Mesodermal cell (in vitro differentiated cells): ENCODE data around the gene MYZAP.

Experiments
- H3K27ac ChIP-seq: 2 replicates; pipeline ENCODE4 v1.7.0; 2013; ENCODE audit warnings: mild to moderate bottlenecking, low read depth, low read length, moderate library complexity; ENCODE audit not compliant: severe bottlenecking
- H3K36me3 ChIP-seq: 2 replicates; pipeline ENCODE4 v1.7.1; 2013; ENCODE audit warnings: mild to moderate bottlenecking, low read length, moderate library complexity; ENCODE audit not compliant: control insufficient read depth, insufficient read depth
- H3K4me1 ChIP-seq: one replicate; pipeline ENCODE4 v1.7.1; 2013; ENCODE audit warnings: mild to moderate bottlenecking, low read length; ENCODE audit not compliant: insufficient read depth, control insufficient read depth, poor library complexity, severe bottlenecking
- H3K4me3 ChIP-seq: 2 replicates; pipeline ENCODE4 v1.7.0; 2013; ENCODE audit warnings: low read length, control low read depth, mild to moderate bottlenecking; ENCODE audit not compliant: insufficient read depth, poor library complexity, severe bottlenecking; ENCODE audit errors: extremely low read depth
- H3K9me3 ChIP-seq: 2 replicates; pipeline ENCODE4 v1.7.1; 2013; ENCODE audit warnings: mild to moderate bottlenecking, low read length, moderate library complexity; ENCODE audit not compliant: control insufficient read depth
- WGBS, 2 experiments: methylation state at CpG; one replicate each; pipeline ENCODE4 v1.1.5; 2013; ENCODE audit warnings: missing lambda C conversion rate in 2 of 2; ENCODE audit not compliant: insufficient coverage in 2 of 2; 5-methylcytosine and 5-hydroxymethylcytosine counted together

Gene MYZAP

DNA sequence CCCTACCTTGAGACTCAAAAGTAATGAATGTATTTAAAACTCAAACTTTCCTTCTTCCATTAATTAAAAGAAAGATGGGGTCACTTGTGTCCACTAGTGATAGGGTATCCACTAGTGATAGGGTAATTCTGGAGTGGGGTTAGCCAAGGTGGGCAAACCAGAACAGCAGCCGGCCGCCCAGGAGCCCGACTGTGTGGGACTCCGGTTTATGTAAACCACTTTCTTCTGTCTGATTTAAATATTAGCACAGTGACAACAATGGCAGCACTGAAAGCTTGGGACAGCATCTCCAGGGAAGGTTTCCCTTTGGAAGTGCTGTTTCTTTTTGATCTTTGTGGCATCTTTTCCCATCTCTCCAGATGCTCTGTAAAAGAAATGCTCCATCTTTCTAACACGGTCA, 722 bp downstream of the MYZAP start:
- whole genome bisulfite sequencing, 2 experiments: 90% methylated on average over 5 of the region's 5 CpGs; no CpG with 5 or more reads in 1 of the 2 experiments
- H3K36me3 ChIP-seq: no peaks in the 10 kb centered on the region
- H3K9me3 ChIP-seq: no peaks in the 10 kb centered on the region
- peaks cover 13% of the 10 kb centered on the region for H3K4me1 ChIP-seq
- peak overlapping the region; percentile 42 for H3K4me3 ChIP-seq
- H3K27ac ChIP-seq: no peak overlapping the region

GRCh38 chr15:57592836-57593420, 1.2 kb downstream of the MYZAP start:
- H3K36me3 ChIP-seq: no peaks in the 10 kb centered on the region
- H3K4me3 ChIP-seq: peak overlapping the region; percentile 42
- H3K4me1 ChIP-seq: peaks cover 13% of the 10 kb centered on the region
- H3K9me3 ChIP-seq: no peaks in the 10 kb centered on the region
- H3K27ac ChIP-seq: no peak overlapping the region
- WGBS, 2 experiments: 100% methylated on average over 1 to 2 of the region's 5 CpGs

- 93% methylated on average over 6 of the region's 6 CpGs for WGBS, 2 experiments
- Histone ChIP-seq H3K4me3 (no peak overlapping the region), H3K9me3 (no peaks in the 10 kb centered on the region), H3K27ac (no peak overlapping the region), H3K36me3 (no peaks in the 10 kb centered on the region), H3K4me1 (peaks cover 2% of the 10 kb centered on the region)
Observed at GRCh38 chr15:57594479-57594878, 2.8 kb downstream of the MYZAP start.

- Histone ChIP-seq H3K27ac (no peak overlapping the region), H3K36me3 (no peaks in the 10 kb centered on the region), H3K9me3 (no peaks in the 10 kb centered on the region), H3K4me3 (no peak overlapping the region), H3K4me1 (no peaks in the 10 kb centered on the region)
- WGBS, 2 experiments: 95 to 98% methylated on average over 4 to 8 of the region's 9 CpGs
Observed at GRCh38 chr15:57595011-57595866, 3.5 kb downstream of the MYZAP start.

GRCh38 chr15:57596301-57596855, 4.7 kb downstream of the MYZAP start:
- H3K36me3 ChIP-seq: no peaks in the 10 kb centered on the region
- WGBS, 2 experiments: 90 to 95% methylated on average over 4 to 8 of the region's 8 CpGs
- H3K27ac ChIP-seq: no peak overlapping the region
- no peaks in the 10 kb centered on the region for H3K4me1 ChIP-seq
- no peaks in the 10 kb centered on the region for H3K9me3 ChIP-seq
- H3K4me3 ChIP-seq: no peak overlapping the region

DNA sequence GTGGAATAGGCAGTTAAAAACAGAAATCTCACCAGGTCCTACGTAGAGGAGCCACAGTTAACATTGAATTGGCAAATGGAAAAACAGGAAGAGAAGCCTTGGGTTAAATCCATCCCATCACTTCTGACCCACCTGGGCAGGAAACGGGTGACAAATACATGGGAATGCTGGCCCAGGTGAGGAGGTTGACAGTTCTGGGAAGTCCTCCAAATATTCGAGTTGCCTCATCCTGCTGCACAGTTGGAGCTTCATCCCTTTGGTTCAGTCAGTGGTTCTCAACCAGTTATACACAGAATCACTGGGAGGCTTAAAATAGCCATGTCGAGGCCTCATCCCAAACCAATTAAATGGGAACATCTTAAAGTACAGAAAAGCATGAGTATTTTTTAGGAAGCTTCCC, 5.3 kb downstream of the MYZAP start:
- 94 to 100% methylated on average over 2 to 3 of the region's 4 CpGs for WGBS, 2 experiments
- Histone ChIP-seq H3K27ac (no peak overlapping the region), H3K36me3 (no peaks in the 10 kb centered on the region), H3K9me3 (no peaks in the 10 kb centered on the region), H3K4me1 (no peaks in the 10 kb centered on the region), H3K4me3 (no peak overlapping the region)

DNA sequence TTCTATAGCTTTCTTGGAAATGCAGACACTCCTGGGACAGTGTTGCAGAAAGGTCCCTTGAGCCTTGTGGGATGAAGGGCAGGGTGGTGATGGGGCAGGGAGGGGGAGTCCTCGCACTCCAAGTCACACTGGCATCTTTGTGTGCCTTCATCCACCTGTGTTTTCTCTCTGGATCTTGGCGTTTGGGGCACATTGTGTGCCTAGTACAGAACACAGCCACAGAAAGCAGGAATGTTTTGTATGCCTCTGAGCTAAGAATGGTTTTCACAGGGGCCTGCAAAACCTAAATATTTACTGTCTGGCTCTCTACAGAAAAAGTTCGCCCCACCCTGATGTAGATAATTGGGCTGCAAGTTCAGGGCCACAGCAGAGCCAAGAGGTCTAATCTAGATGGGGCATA, 5.7 kb downstream of the MYZAP start:
- 89 to 90% methylated on average over 1 to 3 of the region's 3 CpGs for WGBS, 2 experiments
- H3K36me3 ChIP-seq: no peaks in the 10 kb centered on the region
- H3K4me3 ChIP-seq: no peak overlapping the region
- H3K4me1 ChIP-seq: no peaks in the 10 kb centered on the region
- no peak overlapping the region for H3K27ac ChIP-seq
- no peaks in the 10 kb centered on the region for H3K9me3 ChIP-seq

DNA sequence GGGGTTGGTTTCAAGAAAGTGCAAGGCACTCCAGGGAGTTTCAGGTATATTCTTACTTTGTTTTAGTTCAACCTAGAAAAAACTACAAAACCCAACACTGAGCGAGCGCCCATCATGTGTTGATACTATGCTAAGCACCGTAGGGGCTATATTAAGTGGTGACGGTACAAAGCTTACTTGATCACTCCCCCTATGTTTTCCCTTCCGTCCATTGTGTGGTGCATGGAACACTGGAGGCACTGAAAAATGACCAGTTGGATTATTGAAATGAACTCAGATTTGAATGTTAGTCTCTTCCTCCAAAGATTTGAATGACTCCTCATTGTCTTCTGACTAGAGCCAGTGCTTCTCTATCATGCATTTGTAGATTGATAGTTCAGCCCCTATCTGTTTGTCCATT, 6.6 kb downstream of the MYZAP start:
- Histone ChIP-seq H3K4me3 (no peak overlapping the region), H3K4me1 (no peaks in the 10 kb centered on the region), H3K9me3 (no peaks in the 10 kb centered on the region), H3K36me3 (no peaks in the 10 kb centered on the region), H3K27ac (no peak overlapping the region)
- 91 to 100% methylated on average over 1 to 4 of the region's 5 CpGs for WGBS, 2 experiments

DNA sequence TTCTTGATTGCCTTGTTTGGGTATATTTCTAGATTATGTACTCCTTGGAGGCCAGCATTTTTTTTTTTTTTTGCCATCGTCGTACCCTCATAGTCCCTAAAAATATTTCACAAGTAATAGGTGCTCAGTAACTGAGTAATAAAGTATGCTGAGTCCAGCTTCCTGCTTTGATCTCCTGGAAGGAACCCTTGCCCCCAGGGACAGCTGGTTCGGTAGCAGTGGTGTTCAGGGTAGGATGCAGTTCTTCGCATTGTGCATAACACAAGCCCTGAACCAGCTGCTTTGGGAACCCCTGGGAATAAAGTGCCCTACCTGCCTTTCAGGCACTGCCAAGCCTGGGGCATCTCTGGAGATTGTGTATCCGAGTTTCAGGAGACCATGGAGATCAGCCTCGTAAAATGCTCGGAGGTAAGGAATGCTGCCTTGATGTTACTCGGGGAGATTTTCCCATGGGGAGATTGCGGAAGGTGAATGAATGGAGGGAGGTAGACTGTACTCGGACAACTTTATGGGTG, 7.6 kb downstream of the MYZAP start:
- H3K27ac ChIP-seq: no peak overlapping the region
- 90 to 94% methylated on average over 7 of the region's 10 CpGs for WGBS, 2 experiments
- H3K4me1 ChIP-seq: no peaks in the 10 kb centered on the region
- H3K9me3 ChIP-seq: no peaks in the 10 kb centered on the region
- H3K4me3 ChIP-seq: no peak overlapping the region
- H3K36me3 ChIP-seq: no peaks in the 10 kb centered on the region

GRCh38 chr15:57600197-57600596, 8.5 kb downstream of the MYZAP start:
- H3K27ac ChIP-seq: no peak overlapping the region
- WGBS, 2 experiments: no CpG with 5 or more reads among the region's 1 CpG
- no peaks in the 10 kb centered on the region for H3K4me1 ChIP-seq
- H3K4me3 ChIP-seq: no peak overlapping the region
- no peaks in the 10 kb centered on the region for H3K36me3 ChIP-seq
- no peaks in the 10 kb centered on the region for H3K9me3 ChIP-seq
